Measurements from ENCODE around the gene DCT.

The DCT gene

GRCh38 chr13:94481941-94482340 is 2.5 kb upstream of the DCT start:
- DNase-seq = no peak
- H3K27ac Mint-ChIP-seq = no peak overlapping the region
- H3K27me3 Mint-ChIP-seq = peaks cover 4% of the 10 kb centered on the region
- H3K36me3 Mint-ChIP-seq = no peaks in the 10 kb centered on the region
- H3K4me1 Mint-ChIP-seq = no peaks in the 10 kb centered on the region
- CTCF ChIA-PET = interaction anchor here (1.5 kb wide), 1 partner anchor 35 kb away, joined by 3 read pairs; no protein-coding TSS in a partner anchor
- H3K4me3 Mint-ChIP-seq = no peak overlapping the region
- H3K9me3 Mint-ChIP-seq = no peaks in the 10 kb centered on the region

GRCh38 chr13:94480672-94481145 is 1.2 kb upstream of the DCT start:
- DNase-seq = no peak
- H3K4me1 Mint-ChIP-seq = no peaks in the 10 kb centered on the region

GRCh38 chr13:94478913-94479312 is 569 bp downstream of the DCT start:
- Mint-ChIP-seq H3K4me3 (no peak overlapping the region), H3K27ac (no peak overlapping the region), H3K27me3 (peaks cover 4% of the 10 kb centered on the region), H3K4me1 (no peaks in the 10 kb centered on the region), H3K9me3 (no peaks in the 10 kb centered on the region), H3K36me3 (no peaks in the 10 kb centered on the region)
- CTCF ChIA-PET = no interaction called here
- no peak for DNase-seq

More at GRCh38 chr13:94480672-94481145, 1.2 kb upstream of the DCT start:
- Mint-ChIP-seq H3K27ac (peak overlapping the region; percentile 11), H3K27me3 (peaks cover 4% of the 10 kb centered on the region), H3K9me3 (no peaks in the 10 kb centered on the region), H3K4me3 (no peak overlapping the region), H3K36me3 (no peaks in the 10 kb centered on the region)
- CTCF ChIA-PET = interaction anchor here (0.6 to 1.5 kb wide), 2 partner anchors 34 to 44 kb away, joined by 3 read pairs; no protein-coding TSS in a partner anchor

- H3K9me3 Mint-ChIP-seq = no peaks in the 10 kb centered on the region
- CTCF ChIA-PET = no interaction called here
- no peaks in the 10 kb centered on the region for H3K4me1 Mint-ChIP-seq
- H3K27ac Mint-ChIP-seq = no peak overlapping the region
- H3K4me3 Mint-ChIP-seq = no peak overlapping the region
- no peaks in the 10 kb centered on the region for H3K27me3 Mint-ChIP-seq
- H3K36me3 Mint-ChIP-seq = no peaks in the 10 kb centered on the region
- DNase-seq = no peak
These were observed 9.4 kb downstream of the DCT start for GRCh38 chr13:94470126-94470525.

- CTCF ChIA-PET = no interaction called here
- H3K27me3 Mint-ChIP-seq = no peaks in the 10 kb centered on the region
- no peaks in the 10 kb centered on the region for H3K4me1 Mint-ChIP-seq
- H3K27ac Mint-ChIP-seq = no peak overlapping the region
- no peak for DNase-seq
- no peak overlapping the region for H3K4me3 Mint-ChIP-seq
- no peaks in the 10 kb centered on the region for H3K36me3 Mint-ChIP-seq
- no peaks in the 10 kb centered on the region for H3K9me3 Mint-ChIP-seq
These were observed 14.7 kb downstream of the DCT start for GRCh38 chr13:94464771-94465170.

GRCh38 chr13:94462670-94463069 is 16.8 kb downstream of the DCT start:
- no peaks in the 10 kb centered on the region for H3K27me3 Mint-ChIP-seq
- DNase-seq = no peak
- no peaks in the 10 kb centered on the region for H3K9me3 Mint-ChIP-seq
- CTCF ChIA-PET = no interaction called here
- H3K36me3 Mint-ChIP-seq = no peaks in the 10 kb centered on the region
- no peak overlapping the region for H3K4me3 Mint-ChIP-seq
- H3K4me1 Mint-ChIP-seq = no peaks in the 10 kb centered on the region
- no peak overlapping the region for H3K27ac Mint-ChIP-seq

GRCh38 chr13:94459116-94459515 is 20.4 kb downstream of the DCT start:
- Mint-ChIP-seq H3K27ac (no peak overlapping the region), H3K9me3 (no peaks in the 10 kb centered on the region), H3K27me3 (no peaks in the 10 kb centered on the region), H3K36me3 (no peaks in the 10 kb centered on the region), H3K4me3 (no peak overlapping the region), H3K4me1 (no peaks in the 10 kb centered on the region)
- CTCF ChIA-PET = no interaction called here
- no peak for DNase-seq

GRCh38 chr13:94455414-94455813 is 24.1 kb downstream of the DCT start:
- Mint-ChIP-seq H3K27ac (no peak overlapping the region), H3K4me1 (no peaks in the 10 kb centered on the region), H3K27me3 (no peaks in the 10 kb centered on the region), H3K4me3 (no peak overlapping the region), H3K36me3 (no peaks in the 10 kb centered on the region), H3K9me3 (no peaks in the 10 kb centered on the region)
- CTCF ChIA-PET = no interaction called here
- no peak for DNase-seq

- H3K36me3 Mint-ChIP-seq = no peaks in the 10 kb centered on the region
- no peaks in the 10 kb centered on the region for H3K9me3 Mint-ChIP-seq
- H3K4me3 Mint-ChIP-seq = no peak overlapping the region
- H3K4me1 Mint-ChIP-seq = no peaks in the 10 kb centered on the region
- no peaks in the 10 kb centered on the region for H3K27me3 Mint-ChIP-seq
- no peak overlapping the region for H3K27ac Mint-ChIP-seq
- no peak for DNase-seq
- CTCF ChIA-PET = interaction anchor here (1.1 kb wide), 1 partner anchor 166 kb away, joined by 3 read pairs; no protein-coding TSS in a partner anchor
These were observed 24.6 kb downstream of the DCT start for GRCh38 chr13:94454906-94455305.

- no peaks in the 10 kb centered on the region for H3K9me3 Mint-ChIP-seq
- DNase-seq = no peak
- H3K27ac Mint-ChIP-seq = no peak overlapping the region
- CTCF ChIA-PET = interaction anchor here (1.1 kb wide), 1 partner anchor 167 kb away, joined by 3 read pairs; no protein-coding TSS in a partner anchor
- H3K27me3 Mint-ChIP-seq = no peaks in the 10 kb centered on the region
- no peaks in the 10 kb centered on the region for H3K4me1 Mint-ChIP-seq
- no peak overlapping the region for H3K4me3 Mint-ChIP-seq
- no peaks in the 10 kb centered on the region for H3K36me3 Mint-ChIP-seq
These were observed 25.1 kb downstream of the DCT start for GRCh38 chr13:94454334-94454733.

- H3K9me3 Mint-ChIP-seq = no peaks in the 10 kb centered on the region
- H3K36me3 Mint-ChIP-seq = no peaks in the 10 kb centered on the region
- no peaks in the 10 kb centered on the region for H3K4me1 Mint-ChIP-seq
- CTCF ChIA-PET = no interaction called here
- H3K27ac Mint-ChIP-seq = no peak overlapping the region
- H3K27me3 Mint-ChIP-seq = no peaks in the 10 kb centered on the region
- H3K4me3 Mint-ChIP-seq = no peak overlapping the region
- no peak for DNase-seq
These were observed 34.7 kb downstream of the DCT start for GRCh38 chr13:94444826-94445225.

- CTCF ChIA-PET = interaction anchor here (0.7 to 8.2 kb wide), 13 partner anchors 14 to 969 kb away, joined by 3 to 203 read pairs (median 4); partner anchors contain the start of genes GPR180 and TGDS
- Mint-ChIP-seq H3K27ac (no peak overlapping the region), H3K4me1 (peaks cover 10% of the 10 kb centered on the region), H3K4me3 (no peak overlapping the region), H3K36me3 (no peaks in the 10 kb centered on the region), H3K9me3 (no peaks in the 10 kb centered on the region), H3K27me3 (no peaks in the 10 kb centered on the region)
- no peak for DNase-seq
These were observed 43.8 kb downstream of the DCT start for GRCh38 chr13:94435604-94436226.

- DNase-seq = no peak
- CTCF ChIA-PET = interaction anchor here (0.6 to 8.2 kb wide), 4 partner anchors 9 to 185 kb away, joined by 3 to 203 read pairs (median 6); partner anchors contain the start of gene GPR180
- no peak overlapping the region for H3K4me3 Mint-ChIP-seq
- H3K9me3 Mint-ChIP-seq = no peaks in the 10 kb centered on the region
- H3K27ac Mint-ChIP-seq = no peak overlapping the region
- H3K36me3 Mint-ChIP-seq = no peaks in the 10 kb centered on the region
- peaks cover 10% of the 10 kb centered on the region for H3K4me1 Mint-ChIP-seq
- H3K27me3 Mint-ChIP-seq = no peaks in the 10 kb centered on the region
These were observed 46.2 kb downstream of the DCT start for GRCh38 chr13:94433055-94433961.

- H3K4me1 Mint-ChIP-seq = peaks cover 10% of the 10 kb centered on the region
- H3K36me3 Mint-ChIP-seq = no peaks in the 10 kb centered on the region
- CTCF ChIA-PET = interaction anchor here (8.2 kb wide), 1 partner anchor 187 kb away, joined by 203 read pairs; no protein-coding TSS in a partner anchor
- H3K27ac Mint-ChIP-seq = no peak overlapping the region
- no peaks in the 10 kb centered on the region for H3K27me3 Mint-ChIP-seq
- H3K9me3 Mint-ChIP-seq = no peaks in the 10 kb centered on the region
- no peak for DNase-seq
- no peak overlapping the region for H3K4me3 Mint-ChIP-seq
These were observed 47.5 kb downstream of the DCT start for GRCh38 chr13:94431987-94432386.
